ENCODE measurements around the gene NHSL2.
"Not testable (repeated sequence)": the region's sequence is repeated elsewhere in the genome, so short reads cannot be mapped to it uniquely, and the experiment has no call there.

Gene NHSL2

GRCh38 chrX:72137846-72138495, 227.3 kb downstream of the NHSL2 start:
- no peak overlapping the region for H3K4me3 ChIP-seq (ENCODE audit: low read length)
- TF ChIP-seq ZNF274 (IDR thresholded peaks at IDR 0.05; ENCODE audit: low read depth, low read length), result no peak

DNA sequence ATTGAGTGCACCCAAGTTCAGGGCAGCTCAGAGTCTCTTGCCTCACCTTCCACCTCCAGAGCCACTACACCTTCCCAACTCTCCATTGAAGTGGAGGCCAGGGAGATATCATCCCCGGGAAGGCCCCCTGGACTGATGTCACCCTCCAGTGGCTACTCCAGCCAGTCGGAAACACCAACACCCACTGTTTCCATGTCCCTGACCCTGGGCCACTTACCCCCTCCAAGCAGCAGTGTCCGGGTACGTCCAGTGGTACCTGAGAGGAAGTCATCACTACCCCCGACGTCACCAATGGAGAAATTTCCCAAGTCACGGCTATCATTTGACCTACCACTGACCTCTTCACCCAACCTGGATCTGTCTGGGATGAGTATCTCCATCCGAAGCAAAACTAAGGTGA, 228.9 kb downstream of the NHSL2 start:
- TF ChIP-seq ZNF274 (IDR thresholded peaks at IDR 0.05; ENCODE audit: low read depth, low read length), result no peak

DNA sequence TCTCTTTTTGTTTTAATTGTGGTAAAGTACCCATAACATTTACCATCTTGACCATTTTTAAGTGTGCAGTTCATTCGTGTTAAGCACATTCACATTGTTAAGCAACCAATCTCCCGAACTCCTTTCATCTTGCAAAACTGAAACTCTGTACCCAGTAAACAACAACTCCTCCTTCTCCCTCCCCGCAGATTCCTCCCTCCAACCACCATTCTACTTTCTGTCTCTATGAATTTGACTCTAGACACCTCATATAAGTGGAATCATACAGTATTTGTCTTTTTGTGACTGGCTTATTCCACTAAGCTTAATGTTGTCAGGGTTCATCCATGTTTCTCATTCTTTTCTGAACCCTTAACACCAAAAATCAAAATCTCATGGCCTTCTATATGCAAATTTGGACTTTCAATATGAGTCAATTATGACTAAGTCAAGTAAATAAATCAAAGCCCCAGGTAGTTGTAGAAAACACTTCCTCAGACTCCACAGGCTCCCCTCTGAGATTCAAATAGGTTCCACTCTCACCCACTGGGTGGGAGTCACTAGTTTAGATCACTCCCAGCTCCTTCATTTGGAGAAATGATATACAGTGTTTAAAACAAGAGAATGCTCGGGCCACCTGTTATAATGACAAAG, 230.8 kb downstream of the NHSL2 start:
- no peak for TF ChIP-seq ZNF274 (IDR thresholded peaks at IDR 0.05; ENCODE audit: low read depth, low read length)
- H3K4me3 ChIP-seq (ENCODE audit: low read length), result no peak overlapping the region

More for the DNA sequence above, 228.9 kb downstream of the NHSL2 start:
- H3K4me3 ChIP-seq (ENCODE audit: low read length), result no peak overlapping the region

- TF ChIP-seq ZNF274 (IDR thresholded peaks at IDR 0.05; ENCODE audit: low read depth, low read length), result no peak
- H3K4me3 ChIP-seq (ENCODE audit: low read length), result no peak overlapping the region
Measured at GRCh38 chrX:72142094-72142793, 231.6 kb downstream of the NHSL2 start.

GRCh38 chrX:72142794-72143608, 232.4 kb downstream of the NHSL2 start:
- no peak for TF ChIP-seq ZNF274 (IDR thresholded peaks at IDR 0.05; ENCODE audit: low read depth, low read length)
- H3K4me3 ChIP-seq (ENCODE audit: low read length), result no peak overlapping the region

GRCh38 chrX:72143609-72143907, 232.9 kb downstream of the NHSL2 start:
- no peak for TF ChIP-seq ZNF274 (IDR thresholded peaks at IDR 0.05; ENCODE audit: low read depth, low read length)
- no peak overlapping the region for H3K4me3 ChIP-seq (ENCODE audit: low read length)

- TF ChIP-seq ZNF274 (IDR thresholded peaks at IDR 0.05; ENCODE audit: low read depth, low read length), result no peak
Measured at GRCh38 chrX:72145181-72145580, 234.5 kb downstream of the NHSL2 start.

GRCh38 chrX:72146527-72146926, 235.9 kb downstream of the NHSL2 start:
- H3K4me3 ChIP-seq (ENCODE audit: low read length), result no peak overlapping the region
- TF ChIP-seq ZNF274 (IDR thresholded peaks at IDR 0.05; ENCODE audit: low read depth, low read length), result no peak

More at GRCh38 chrX:72145181-72145580, 234.5 kb downstream of the NHSL2 start:
- no peak overlapping the region for H3K4me3 ChIP-seq (ENCODE audit: low read length)

GRCh38 chrX:72158773-72159172, 248.1 kb downstream of the NHSL2 start:
- TF ChIP-seq ZNF274 (IDR thresholded peaks at IDR 0.05; ENCODE audit: low read depth, low read length), result no peak
- no peak overlapping the region for H3K4me3 ChIP-seq (ENCODE audit: low read length)

DNA sequence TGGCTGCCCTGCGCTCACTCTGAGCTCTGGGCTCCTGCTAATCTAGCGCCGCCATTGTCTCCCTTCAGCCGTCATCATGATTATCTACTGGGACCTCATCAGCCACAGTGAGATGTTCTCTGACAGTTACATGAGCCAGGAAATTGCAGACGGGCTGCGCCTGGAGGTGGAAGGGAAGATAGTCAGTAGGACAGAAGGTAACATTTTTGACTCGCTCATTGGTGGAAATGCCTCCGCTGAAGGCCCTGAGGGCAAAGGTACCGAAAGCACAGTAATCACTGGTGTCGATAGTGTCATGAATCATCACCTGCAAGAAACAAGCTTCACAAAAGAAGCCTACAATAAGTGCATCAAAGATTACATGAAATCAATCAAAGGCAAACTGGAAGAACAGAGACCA, 249.1 kb downstream of the NHSL2 start:
- no peak for TF ChIP-seq ZNF274 (IDR thresholded peaks at IDR 0.05; ENCODE audit: low read depth, low read length)
- no peak overlapping the region for H3K4me3 ChIP-seq (ENCODE audit: low read length)

DNA sequence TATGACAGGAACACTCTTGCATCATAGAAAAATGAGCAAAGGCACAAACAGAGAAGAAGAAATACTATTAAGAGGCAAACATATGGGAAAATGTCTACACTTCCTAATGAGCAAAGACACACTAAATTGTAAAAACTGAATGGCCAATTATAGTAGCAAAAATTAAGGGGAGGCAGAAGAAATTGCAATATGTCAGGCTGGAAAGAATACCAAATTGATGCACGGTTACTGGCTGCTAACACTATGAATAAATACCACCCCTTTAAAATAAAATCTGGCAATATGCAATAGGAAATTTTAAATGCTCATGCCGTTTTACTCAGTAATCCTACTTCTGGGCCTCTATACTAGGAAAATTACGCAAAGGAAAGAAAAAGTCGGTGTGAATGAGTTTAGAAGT, 254.9 kb downstream of the NHSL2 start:
- H3K4me3 ChIP-seq (ENCODE audit: low read length), result no peak overlapping the region
- TF ChIP-seq ZNF274 (IDR thresholded peaks at IDR 0.05; ENCODE audit: low read depth, low read length), result no peak

GRCh38 chrX:72169008-72169728, 258.5 kb downstream of the NHSL2 start:
- H3K4me3 ChIP-seq (ENCODE audit: low read length), result no peak overlapping the region
- TF ChIP-seq ZNF274 (IDR thresholded peaks at IDR 0.05; ENCODE audit: low read depth, low read length), result no peak

- H3K4me3 ChIP-seq (ENCODE audit: low read length), result not testable (repeated sequence)
Measured at GRCh38 chrX:72176289-72176688, 265.6 kb downstream of the NHSL2 start.

GRCh38 chrX:72176981-72177380, 266.3 kb downstream of the NHSL2 start:
- TF ChIP-seq ZNF274 (IDR thresholded peaks at IDR 0.05; ENCODE audit: low read depth, low read length), result no peak

More at GRCh38 chrX:72176981-72177380, 266.3 kb downstream of the NHSL2 start:
- no peak overlapping the region for H3K4me3 ChIP-seq (ENCODE audit: low read length)

Data from GM08714 (cell line).